Brain microvascular endothelial cell (primary cell): Measurements from ENCODE around the gene MVK.
A peak's percentile ranks its signal among the peaks of the same experiment; 100 is the strongest.

Source experiments
- DNase-seq: peaks from one replicate; pipeline ENCODE4 v3.0.0-alpha.2; 2020
- H3K27ac ChIP-seq: fragments of 250-450 bp; sonication (Bioruptor Pico); 2 replicates; pipeline ENCODE4 v1.5.1; 2020; ENCODE audit warnings: mild to moderate bottlenecking, moderate library complexity
- H3K27me3 ChIP-seq: fragments of 250-450 bp; sonication (Bioruptor Pico); replicated peaks from 2 replicates; pipeline ENCODE4 v1.5.1; 2020; ENCODE audit warnings: mild to moderate bottlenecking
- H3K36me3 ChIP-seq: fragments of 250-450 bp; sonication (Bioruptor Pico); replicated peaks from 2 replicates; pipeline ENCODE4 v1.5.1; 2020; ENCODE audit warnings: mild to moderate bottlenecking
- H3K4me3 ChIP-seq: 2 replicates; pipeline ENCODE4 v1.5.1; 2011; ENCODE audit warnings: low read depth, mild to moderate bottlenecking, control low read depth, low read length, moderate library complexity
- in situ Hi-C: cut with HindIII; loops from 2 replicates; pipeline ENCODE4 v1.10.0; 2017; ENCODE audit warnings: low sequenced_read_pairs, low pct_ligation_motif_present
- TF ChIP-seq, protein P1 (sequence below): IDR thresholded peaks from 2 replicates; pipeline ENCODE4 v1.5.1; 2011; ENCODE audit warnings: low read depth, mild to moderate bottlenecking, moderate library complexity, low read length, control low read depth, inconsistent platforms; ENCODE audit errors: missing control alignments

MVK gene

DNA sequence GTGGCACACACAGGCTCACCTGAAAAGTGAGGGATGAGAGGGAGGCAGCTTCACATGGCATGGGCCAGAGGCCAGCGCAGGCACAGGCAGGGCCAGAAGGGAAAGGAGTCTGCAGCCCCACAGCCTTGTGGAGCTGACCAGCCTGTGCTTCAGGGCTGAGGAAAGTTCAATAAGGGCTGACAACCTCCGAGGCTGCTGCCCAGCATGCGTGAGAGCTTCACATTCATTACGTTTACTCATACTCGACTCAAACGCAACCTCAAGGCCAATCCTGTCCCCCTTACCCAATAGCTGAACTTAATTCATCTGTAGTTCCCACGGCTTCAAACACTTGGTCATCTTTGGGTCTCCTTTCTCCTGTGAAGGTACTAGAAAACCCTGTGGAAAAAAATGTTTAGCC is 5.1 kb upstream of the MVK start:
- Histone ChIP-seq H3K27ac (no peak overlapping the region), H3K27me3 (no peaks in the 10 kb centered on the region), H3K36me3 (peaks cover 2% of the 10 kb centered on the region), H3K4me3 (no peak overlapping the region)
- no peak for DNase-seq
- TF ChIP-seq, protein P1, sequence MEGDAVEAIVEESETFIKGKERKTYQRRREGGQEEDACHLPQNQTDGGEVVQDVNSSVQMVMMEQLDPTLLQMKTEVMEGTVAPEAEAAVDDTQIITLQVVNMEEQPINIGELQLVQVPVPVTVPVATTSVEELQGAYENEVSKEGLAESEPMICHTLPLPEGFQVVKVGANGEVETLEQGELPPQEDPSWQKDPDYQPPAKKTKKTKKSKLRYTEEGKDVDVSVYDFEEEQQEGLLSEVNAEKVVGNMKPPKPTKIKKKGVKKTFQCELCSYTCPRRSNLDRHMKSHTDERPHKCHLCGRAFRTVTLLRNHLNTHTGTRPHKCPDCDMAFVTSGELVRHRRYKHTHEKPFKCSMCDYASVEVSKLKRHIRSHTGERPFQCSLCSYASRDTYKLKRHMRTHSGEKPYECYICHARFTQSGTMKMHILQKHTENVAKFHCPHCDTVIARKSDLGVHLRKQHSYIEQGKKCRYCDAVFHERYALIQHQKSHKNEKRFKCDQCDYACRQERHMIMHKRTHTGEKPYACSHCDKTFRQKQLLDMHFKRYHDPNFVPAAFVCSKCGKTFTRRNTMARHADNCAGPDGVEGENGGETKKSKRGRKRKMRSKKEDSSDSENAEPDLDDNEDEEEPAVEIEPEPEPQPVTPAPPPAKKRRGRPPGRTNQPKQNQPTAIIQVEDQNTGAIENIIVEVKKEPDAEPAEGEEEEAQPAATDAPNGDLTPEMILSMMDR: no peak
- in situ Hi-C loops: no loop called here

DNA sequence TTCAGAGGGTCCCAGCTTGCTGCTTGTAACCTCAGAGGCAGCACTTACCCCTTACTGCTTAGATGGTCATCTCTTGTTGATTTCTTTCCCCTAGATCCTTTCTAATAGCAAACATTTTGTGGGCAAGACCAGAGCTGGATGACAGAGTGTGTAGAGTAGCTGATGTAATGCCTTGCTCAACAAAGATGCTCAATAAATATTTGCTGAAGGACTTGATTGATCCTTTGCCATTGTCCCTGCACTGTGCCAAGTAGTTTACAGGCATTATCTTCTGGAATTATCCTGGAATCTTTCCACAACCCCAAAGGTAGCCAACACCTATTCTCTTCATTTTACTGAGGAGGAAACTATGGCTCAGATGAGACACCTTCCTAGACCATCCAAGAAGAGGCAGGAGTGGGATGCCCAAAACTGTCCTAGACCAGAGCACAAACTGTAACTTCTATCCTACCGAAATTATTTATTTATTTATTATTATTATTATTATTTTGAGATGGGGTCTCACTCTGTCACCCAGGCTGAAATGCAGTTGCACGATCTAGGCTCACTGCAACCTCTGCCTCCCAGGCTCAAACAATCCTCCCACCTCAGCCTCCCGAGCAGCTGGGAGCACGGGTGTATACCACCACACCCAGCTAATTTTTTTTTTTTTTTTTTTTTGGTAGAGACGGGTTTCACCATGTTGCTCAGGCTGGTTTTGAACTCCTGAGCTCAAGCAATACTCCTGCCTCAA is 1.7 kb upstream of the MVK start:
- TF ChIP-seq, protein P1: no peak

DNA sequence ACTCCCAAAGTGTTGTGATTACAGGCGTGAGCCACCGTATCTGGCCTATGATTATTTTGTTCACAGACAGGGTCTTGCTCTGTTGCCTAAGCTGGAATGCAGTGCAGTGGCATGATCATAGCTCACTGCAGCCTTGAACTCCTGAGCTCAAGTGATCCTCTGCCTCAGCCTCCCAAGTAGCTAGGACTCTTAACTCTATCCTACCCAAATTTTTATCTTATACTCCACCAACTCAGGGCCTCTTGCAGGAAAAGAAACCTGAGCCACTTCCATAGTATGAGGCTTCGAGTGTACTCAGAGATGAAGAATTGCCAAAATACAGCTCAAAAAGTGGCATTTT is 1.1 kb upstream of the MVK start:
- H3K36me3 ChIP-seq: peaks cover 15% of the 10 kb centered on the region
- no peaks in the 10 kb centered on the region for H3K27me3 ChIP-seq
- no peak overlapping the region for H3K27ac ChIP-seq
- DNase-seq: no peak
- H3K4me3 ChIP-seq: peak overlapping the region; percentile 87
- TF ChIP-seq, protein P1: no peak
- in situ Hi-C loops: no loop called here

More for the DNA sequence above, 1.7 kb upstream of the MVK start:
- H3K27ac ChIP-seq: no peak overlapping the region
- H3K36me3 ChIP-seq: peaks cover 10% of the 10 kb centered on the region
- H3K27me3 ChIP-seq: no peaks in the 10 kb centered on the region
- in situ Hi-C loops: no loop called here
- no peak overlapping the region for H3K4me3 ChIP-seq
- DNase-seq: no peak

DNA sequence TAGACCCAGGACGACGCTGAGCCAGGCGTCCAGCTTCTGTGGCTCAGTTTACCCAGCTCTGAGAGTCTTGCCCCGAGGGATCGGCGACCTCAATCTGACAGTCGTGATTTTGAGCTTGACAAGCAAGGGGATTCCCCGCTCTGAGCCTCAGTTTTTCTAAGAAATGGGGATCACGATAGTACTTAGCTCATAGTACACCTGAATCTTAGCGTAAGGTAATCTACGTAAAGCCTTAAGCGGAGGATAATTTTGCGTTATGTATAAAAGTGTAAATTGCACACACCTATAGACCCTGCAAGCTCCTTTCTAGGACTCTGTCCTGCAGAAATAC is 285 bp downstream of the MVK start:
- DNase-seq: no peak
- TF ChIP-seq, protein P1: no peak
- Histone ChIP-seq H3K36me3 (peaks cover 27% of the 10 kb centered on the region), H3K27me3 (no peaks in the 10 kb centered on the region), H3K27ac (no peak overlapping the region), H3K4me3 (peak overlapping the region; percentile 87)
- in situ Hi-C loops: no loop called here

DNA sequence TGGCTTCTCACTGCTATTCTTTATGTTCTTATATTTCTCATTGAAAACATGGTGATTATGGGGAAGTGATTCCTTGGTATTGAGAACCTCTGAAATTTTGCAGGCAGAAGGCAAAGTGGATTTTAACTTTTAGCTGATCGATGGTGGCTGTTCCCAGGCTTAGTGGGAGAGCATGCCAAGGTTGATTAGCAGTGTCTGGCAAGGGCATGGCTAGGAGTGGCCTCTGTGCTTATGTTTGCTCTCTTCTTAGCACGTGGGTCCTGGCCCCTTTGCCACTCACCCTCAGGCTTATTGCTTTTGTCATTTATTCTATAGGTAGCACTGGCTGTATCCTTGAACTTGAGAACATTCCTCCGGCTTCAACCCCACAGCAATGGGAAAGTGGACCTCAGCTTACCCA is 2.1 kb downstream of the MVK start:
- Histone ChIP-seq H3K36me3 (peaks cover 37% of the 10 kb centered on the region), H3K27ac (no peak overlapping the region), H3K27me3 (no peaks in the 10 kb centered on the region), H3K4me3 (no peak overlapping the region)
- no peak for DNase-seq
- TF ChIP-seq, protein P1: no peak
- in situ Hi-C loops: no loop called here

DNA sequence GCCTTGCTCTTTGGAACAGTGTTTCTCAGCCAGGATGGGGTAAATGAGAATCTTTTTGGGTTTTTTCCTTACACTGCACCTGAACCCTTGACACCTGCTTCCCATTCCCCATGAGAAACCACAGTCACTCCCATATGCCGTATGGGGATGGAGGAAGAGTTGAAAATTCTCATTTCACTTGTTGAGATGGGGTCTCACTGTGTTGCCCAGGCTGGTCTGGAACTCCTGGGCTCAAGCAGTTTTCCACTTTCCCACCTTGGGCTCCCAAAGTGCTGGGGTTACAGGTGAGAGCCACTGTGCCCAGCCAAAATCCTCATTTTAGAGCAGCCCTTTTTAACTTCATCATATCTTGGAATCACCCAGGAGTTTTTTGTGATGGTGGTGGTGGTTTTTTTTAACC is 3.7 kb downstream of the MVK start:
- in situ Hi-C loops: no loop called here
- no peaks in the 10 kb centered on the region for H3K27me3 ChIP-seq
- TF ChIP-seq, protein P1: no peak
- H3K36me3 ChIP-seq: peaks cover 44% of the 10 kb centered on the region
- no peak overlapping the region for H3K4me3 ChIP-seq
- H3K27ac ChIP-seq: no peak overlapping the region
- no peak for DNase-seq
